Renal cortical epithelial cell (primary cell): ENCODE measurements around the gene TMEM87B. TPM values are rescaled to one million over a fixed set of nuclear protein-coding genes. Genes with fewer than 3 reads are reported as not detected.
"Not testable (repeated sequence)": the region's sequence is repeated elsewhere in the genome, so short reads cannot be mapped to it uniquely, and the experiment has no call there.

Experiments
- DNase-seq: peaks from one replicate; pipeline ENCODE4 v3.0.0-alpha.2; 2011; ENCODE audit warnings: low read depth
- total RNA-seq: library from RNA; depleted of rRNA; stranded (reverse); fragments of >200 nt; gene quantifications from 2 replicates; pipeline ENCODE4 v1.2.3, GENCODE V29; 2014

The TMEM87B gene
- total RNA-seq, 1 donor from 2014 or later, result 37.3 TPM

GRCh38 chr2:112073875-112074274 is 18.8 kb downstream of the TMEM87B start:
- no peak for DNase-seq

GRCh38 chr2:112074506-112074905 is 19.4 kb downstream of the TMEM87B start:
- DNase-seq, result no peak

- DNase-seq, result peak; percentile 55
Observed at GRCh38 chr2:112075490-112076260, 20.6 kb downstream of the TMEM87B start.

- DNase-seq, result no peak
Observed at GRCh38 chr2:112077814-112078213, 22.7 kb downstream of the TMEM87B start.

GRCh38 chr2:112081262-112081661 is 26.2 kb downstream of the TMEM87B start:
- no peak for DNase-seq

GRCh38 chr2:112084689-112085374 is 29.8 kb downstream of the TMEM87B start:
- DNase-seq, result no peak

- no peak for DNase-seq
Observed at GRCh38 chr2:112085375-112085730, 30.3 kb downstream of the TMEM87B start.

- no peak for DNase-seq
Observed at GRCh38 chr2:112085916-112086669, 31.0 kb downstream of the TMEM87B start.

- DNase-seq, result no peak
Observed at GRCh38 chr2:112087346-112088020, 32.4 kb downstream of the TMEM87B start.

- no peak for DNase-seq
Observed at GRCh38 chr2:112089375-112089774, 34.3 kb downstream of the TMEM87B start.

GRCh38 chr2:112092286-112093041 is 37.4 kb downstream of the TMEM87B start:
- DNase-seq, result peak; percentile 65

GRCh38 chr2:112093216-112093615 is 38.1 kb downstream of the TMEM87B start:
- no peak for DNase-seq

- no peak for DNase-seq
Observed at GRCh38 chr2:112095681-112096080, 40.6 kb downstream of the TMEM87B start.

GRCh38 chr2:112096098-112096497 is 41.0 kb downstream of the TMEM87B start:
- no peak for DNase-seq

- DNase-seq, result no peak
Observed at GRCh38 chr2:112108178-112108832, 53.2 kb downstream of the TMEM87B start.

- DNase-seq, result no peak
Observed at GRCh38 chr2:112109278-112109677, 54.2 kb downstream of the TMEM87B start.

- no peak for DNase-seq
Observed at GRCh38 chr2:112110966-112111365, 55.9 kb downstream of the TMEM87B start.

- not testable (repeated sequence) for DNase-seq
Observed at GRCh38 chr2:112113354-112113753, 58.3 kb downstream of the TMEM87B start.

- DNase-seq, result no peak
Observed at GRCh38 chr2:112118148-112118547, 63.1 kb downstream of the TMEM87B start.

GRCh38 chr2:112121682-112122254 is 66.7 kb downstream of the TMEM87B start:
- peak; percentile 70 for DNase-seq
